Stomach (tissue), 9 donors: ENCODE results near the gene PTPRJ. TPM values are rescaled to one million over a fixed set of nuclear protein-coding genes. Genes with fewer than 3 reads are reported as not detected.

Experiments used
- DNase-seq, 2 donors: peaks; one replicate each; pipeline versions ENCODE4 v3.0.0 to v3.0.0-alpha.2; 2013 to 2019
- H3K27ac ChIP-seq, 5 donors: fragments of 200-600 bp in 4 of 5; sonication (generic) in 4 of 5; one replicate each; pipeline ENCODE4 v1.5.1; 2013 to 2019; ENCODE audit warnings: mild to moderate bottlenecking in 1 of 5, moderate library complexity in 1 of 5
- H3K27me3 ChIP-seq, 3 donors: fragments of 200-600 bp; sonication (generic); one replicate each; pipeline ENCODE4 v1.5.1; 2017 to 2019; ENCODE audit warnings: mixed run types in 1 of 3
- H3K36me3 ChIP-seq, 4 donors: fragments of 200-600 bp; sonication (generic); 1 replicate in 3 of 4; 2 replicates in 1 of 4; pipeline ENCODE4 v1.5.1; 2016 to 2019
- H3K4me1 ChIP-seq, 4 donors: fragments of 200-600 bp; sonication (generic); one replicate each; pipeline ENCODE4 v1.5.1; 2016 to 2019
- H3K4me3 ChIP-seq, 4 donors: fragments of 200-600 bp; sonication (generic) in 3 of 4; one replicate each; pipeline ENCODE4 v1.5.1; 2016 to 2019; ENCODE audit warnings: mild to moderate bottlenecking in 1 of 4
- H3K9me3 ChIP-seq, 4 donors: fragments of 200-600 bp; sonication (generic); one replicate each; pipeline ENCODE4 v1.5.1; 2016 to 2019
- EP300 ChIP-seq: sonication (generic); formaldehyde crosslinking; IDR thresholded peaks from one replicate; pipeline ENCODE4 v1.6.1; 2017; ENCODE audit warnings: antibody characterized with exemption
- POLR2A ChIP-seq, 4 donors: fragments of 450-650 bp; IDR thresholded peaks; one replicate each; pipeline ENCODE4 v1.6.1; 2016; ENCODE audit warnings: antibody characterized with exemption in 4 of 4, control low read depth in 2 of 4, mild to moderate bottlenecking in 1 of 4, moderate library complexity in 1 of 4
- POLR2AphosphoS5 ChIP-seq, 3 donors: sonication (generic); formaldehyde crosslinking; IDR thresholded peaks; one replicate each; pipeline ENCODE4 v1.6.1; 2016; ENCODE audit warnings: antibody characterized with exemption in 3 of 3
- WGBS, 5 donors: extraction: QIAGEN DNeasy Blood & Tissue Kit in 3 of 5; methylation state at CpG; one replicate each; pipeline versions ENCODE4 v1.1.5 to v1.1.7; 2013 to 2018; 5-methylcytosine and 5-hydroxymethylcytosine counted together
- intact Hi-C: fragments of 100-400 bp; cut with DNase I; formaldehyde crosslinking; loops from one replicate; pipeline ENCODE4 v1.15.1; 2023; ENCODE audit warnings: low total_unique reads
- polyA plus RNA-seq, 3 donors: library from polyadenylated mRNA; stranded (reverse); fragments of 200-250 nt; gene quantifications; one replicate each; pipeline ENCODE4 v1.2.3, GENCODE V29; 2013
- total RNA-seq, 5 donors: library from RNA; depleted of rRNA; stranded (reverse); fragments of >200 nt; gene quantifications; one replicate each; pipeline versions ENCODE4 v1.1.0 to v1.2.3, GENCODE V29; 2014 to 2016
- TF ChIP-seq, protein P1 (sequence below), 7 experiments: fragments of 450-650 bp in 4 of 7; fragments of 200-600 bp in 3 of 7; sonication (generic) in 3 of 7; IDR thresholded peaks; one replicate each; pipeline ENCODE4 v1.5.1; 2016 to 2019; ENCODE audit warnings: antibody characterized with exemption in 7 of 7, control low read depth in 2 of 7, mild to moderate bottlenecking in 1 of 7
- donor health status: healthy with polysubstance abuse.
- donor health status: Bipolar disorder and iron deficiency.
- donor health status: healthy.

The PTPRJ gene
- total and polyA plus RNA-seq, 8 donors: 2.6 to 351 (median 20.7) TPM

DNA sequence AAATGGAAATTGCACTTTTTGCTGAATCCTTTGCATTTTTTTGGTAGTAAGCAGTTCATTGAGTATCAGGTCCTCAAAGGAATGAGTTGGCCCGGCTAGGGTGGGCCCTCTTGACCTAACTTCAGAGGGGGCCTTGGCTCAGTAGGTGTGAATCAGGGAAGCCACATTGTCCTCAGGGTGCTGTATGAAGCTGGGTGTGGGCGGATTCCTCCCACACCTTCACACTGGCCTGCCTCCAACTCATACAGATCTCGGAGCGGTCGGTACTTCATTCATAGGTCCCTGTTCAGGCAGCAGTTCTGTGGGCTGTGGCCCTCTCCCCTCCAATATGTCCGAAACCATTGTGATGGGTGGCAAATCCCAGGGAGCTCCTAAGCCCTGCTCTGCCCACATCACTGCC, 188.9 kb downstream of the PTPRJ start:
- Histone ChIP-seq H3K27ac (peak overlapping the region in 1 of 5 donors; percentile 33), H3K36me3 (peaks cover 9 to 47% (median 43%) of the 10 kb centered on the region in 4 donors), H3K4me3 (no peak overlapping the region), H3K27me3 (no peaks in the 10 kb centered on the region), H3K9me3 (no peaks in the 10 kb centered on the region), H3K4me1 (peaks cover 6 to 30% (median 19%) of the 10 kb centered on the region in 4 donors)
- TF ChIP-seq EP300 (no peak), POLR2A (IDR thresholded peaks at IDR 0.05) (no peak), POLR2AphosphoS5 (IDR thresholded peaks at IDR 0.05) (no peak)
- TF ChIP-seq, protein P1, sequence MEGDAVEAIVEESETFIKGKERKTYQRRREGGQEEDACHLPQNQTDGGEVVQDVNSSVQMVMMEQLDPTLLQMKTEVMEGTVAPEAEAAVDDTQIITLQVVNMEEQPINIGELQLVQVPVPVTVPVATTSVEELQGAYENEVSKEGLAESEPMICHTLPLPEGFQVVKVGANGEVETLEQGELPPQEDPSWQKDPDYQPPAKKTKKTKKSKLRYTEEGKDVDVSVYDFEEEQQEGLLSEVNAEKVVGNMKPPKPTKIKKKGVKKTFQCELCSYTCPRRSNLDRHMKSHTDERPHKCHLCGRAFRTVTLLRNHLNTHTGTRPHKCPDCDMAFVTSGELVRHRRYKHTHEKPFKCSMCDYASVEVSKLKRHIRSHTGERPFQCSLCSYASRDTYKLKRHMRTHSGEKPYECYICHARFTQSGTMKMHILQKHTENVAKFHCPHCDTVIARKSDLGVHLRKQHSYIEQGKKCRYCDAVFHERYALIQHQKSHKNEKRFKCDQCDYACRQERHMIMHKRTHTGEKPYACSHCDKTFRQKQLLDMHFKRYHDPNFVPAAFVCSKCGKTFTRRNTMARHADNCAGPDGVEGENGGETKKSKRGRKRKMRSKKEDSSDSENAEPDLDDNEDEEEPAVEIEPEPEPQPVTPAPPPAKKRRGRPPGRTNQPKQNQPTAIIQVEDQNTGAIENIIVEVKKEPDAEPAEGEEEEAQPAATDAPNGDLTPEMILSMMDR (IDR thresholded peaks at IDR 0.05): no peak
- intact Hi-C loops: no loop called here
- WGBS, 5 donors: 66 to 79% (median 75%) methylated on average over 6 of the region's 6 CpGs
- DNase-seq: peak in 1 of 2 donors; percentile 14

DNA sequence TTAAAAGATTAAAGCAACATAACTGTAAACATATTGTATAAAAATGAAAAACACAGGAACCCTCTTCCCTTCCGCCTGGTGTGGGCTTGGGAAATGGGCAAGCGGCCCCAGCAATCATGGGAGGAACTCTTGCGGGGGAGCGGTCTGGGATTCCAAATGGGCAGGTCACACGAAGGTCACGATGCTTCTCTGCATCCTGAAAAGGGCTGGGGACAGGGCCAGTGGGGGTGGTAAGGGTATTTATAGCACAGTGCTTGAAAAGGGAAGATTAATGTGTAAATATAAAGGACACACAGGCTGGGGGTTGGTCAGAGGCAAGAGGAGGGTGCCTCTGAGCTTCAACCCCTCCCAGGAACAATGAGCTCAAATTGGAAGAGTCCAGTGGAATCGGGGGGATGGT, 189.4 kb downstream of the PTPRJ start:
- peaks cover 8 to 43% (median 38%) of the 10 kb centered on the region in 4 donors for H3K36me3 ChIP-seq
- H3K4me3 ChIP-seq: no peak overlapping the region
- H3K9me3 ChIP-seq: no peaks in the 10 kb centered on the region
- H3K27ac ChIP-seq: peak overlapping the region in 1 of 5 donors; percentile 33
- H3K27me3 ChIP-seq: no peaks in the 10 kb centered on the region
- intact Hi-C loops: no loop called here
- peak in 1 of 2 donors; percentile 67 for DNase-seq
- peaks cover 6 to 30% (median 19%) of the 10 kb centered on the region in 4 donors for H3K4me1 ChIP-seq
- TF ChIP-seq EP300: no peak
- 70 to 81% (median 74%) methylated on average over 7 of the region's 7 CpGs for WGBS, 5 donors

DNA sequence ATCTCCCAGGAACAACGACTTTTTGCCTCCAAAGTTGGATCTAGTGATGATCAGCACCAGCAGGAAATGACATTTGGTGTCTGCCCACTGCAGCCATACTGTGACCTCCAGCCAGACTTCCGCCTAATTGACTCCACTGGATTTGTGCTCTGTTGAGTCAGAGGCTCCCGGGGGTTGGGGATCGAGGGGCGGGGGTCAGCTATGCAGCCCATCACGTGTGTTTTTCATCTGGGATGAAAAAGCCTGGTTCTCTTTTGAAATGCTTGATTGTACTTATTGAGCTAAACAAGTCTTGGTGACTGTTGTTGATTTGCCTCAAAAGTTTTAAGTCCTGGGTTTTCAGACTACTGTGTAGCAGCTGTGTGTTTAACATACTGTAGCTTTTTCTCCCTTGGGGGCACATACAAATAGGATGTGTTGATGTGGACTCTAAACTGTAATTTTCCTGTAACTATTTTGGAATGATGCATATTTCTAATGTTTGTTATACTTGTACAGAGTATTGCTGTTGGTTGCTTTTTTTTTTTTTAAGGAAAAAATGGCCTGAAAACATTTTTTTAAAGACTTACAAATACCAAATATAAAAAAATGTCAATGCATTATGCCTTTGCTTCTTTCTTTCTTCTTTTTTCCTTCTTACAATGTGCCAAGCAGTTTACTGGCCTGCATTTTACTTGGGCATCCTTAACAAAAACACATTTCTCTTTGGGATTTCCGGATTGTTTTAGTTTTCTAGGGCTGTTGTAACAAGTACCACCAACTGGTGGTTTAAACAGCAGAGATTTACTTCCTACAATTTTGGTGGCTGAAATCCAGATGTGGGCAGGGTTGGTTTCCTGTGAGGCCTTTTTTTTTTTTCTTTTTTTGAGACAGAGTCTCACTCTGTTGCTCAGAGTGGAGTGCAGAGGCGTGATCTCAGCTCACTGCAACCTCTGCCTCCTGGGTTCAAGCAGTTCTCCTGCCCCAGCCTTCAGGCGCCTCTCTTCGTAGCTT, 190.2 kb downstream of the PTPRJ start:
- no peaks in the 10 kb centered on the region for H3K27me3 ChIP-seq
- peak in 1 of 2 donors; percentile 60 for DNase-seq
- TF ChIP-seq POLR2A (IDR thresholded peaks at IDR 0.05) (no peak), EP300 (no peak), POLR2AphosphoS5 (IDR thresholded peaks at IDR 0.05) (no peak)
- TF ChIP-seq, protein P1 (IDR thresholded peaks at IDR 0.05): no peak
- no peak overlapping the region for H3K4me3 ChIP-seq
- peaks cover 8 to 34% (median 31%) of the 10 kb centered on the region in 4 donors for H3K36me3 ChIP-seq
- WGBS, 5 donors: 68 to 84% (median 75%) methylated on average over 10 of the region's 10 CpGs
- no peaks in the 10 kb centered on the region for H3K9me3 ChIP-seq
- intact Hi-C loops: no loop called here
- H3K4me1 ChIP-seq: peaks cover 6 to 30% (median 19%) of the 10 kb centered on the region in 4 donors
- H3K27ac ChIP-seq: peak overlapping the region in 2 of 5 donors; percentile 2 to 17

DNA sequence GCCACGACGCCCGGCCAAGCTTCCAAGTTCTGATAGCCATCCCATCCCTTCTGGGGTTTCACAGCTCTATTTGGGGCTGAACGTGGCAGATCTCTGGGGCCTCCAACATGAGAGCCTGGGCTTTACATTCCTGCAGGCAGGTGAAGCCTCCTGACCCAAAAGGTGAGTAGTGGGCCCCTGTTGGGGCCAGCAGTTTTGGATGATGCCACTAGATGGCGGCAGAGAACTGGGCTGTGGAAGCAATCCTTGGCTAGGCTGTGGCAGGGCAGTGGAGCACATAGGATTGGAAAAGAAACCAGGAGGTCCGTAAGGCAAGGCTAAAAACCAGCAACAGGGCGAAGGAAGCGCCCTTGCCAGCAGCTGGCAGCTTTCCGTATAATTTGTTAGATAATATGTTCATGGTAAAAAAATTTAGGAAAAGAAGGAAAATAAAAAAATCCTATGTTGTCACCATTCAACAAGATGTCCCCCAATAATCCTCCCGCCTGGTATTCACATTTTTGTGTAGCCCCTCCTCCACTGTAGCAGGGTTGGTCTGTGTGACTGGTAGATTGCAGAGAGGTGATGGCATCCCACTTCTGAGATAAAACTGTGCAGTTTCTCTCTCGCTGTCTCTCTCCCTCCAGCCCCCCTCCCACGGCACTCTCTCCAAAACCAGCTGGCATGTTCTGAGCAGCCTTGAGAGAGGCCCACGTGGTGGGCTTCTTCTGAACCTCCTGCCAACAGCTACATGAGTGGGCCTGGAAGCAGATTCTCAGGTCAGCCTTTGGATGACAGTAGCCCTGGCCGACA, 192.7 kb downstream of the PTPRJ start:
- H3K4me3 ChIP-seq: no peak overlapping the region
- peaks cover 6 to 30% (median 19%) of the 10 kb centered on the region in 4 donors for H3K4me1 ChIP-seq
- intact Hi-C loops: no loop called here
- no peaks in the 10 kb centered on the region for H3K9me3 ChIP-seq
- DNase-seq: peak; percentile 62 to 79
- H3K27me3 ChIP-seq: no peaks in the 10 kb centered on the region
- TF ChIP-seq, protein P1 (IDR thresholded peaks at IDR 0.05): peak in 5 of 7 experiments; percentile 46 to 84 (median 78)
- TF ChIP-seq EP300 (no peak), POLR2AphosphoS5 (IDR thresholded peaks at IDR 0.05) (no peak)
- peaks cover 0 to 10% (median 7%) of the 10 kb centered on the region in 4 donors for H3K36me3 ChIP-seq
- H3K27ac ChIP-seq: no peak overlapping the region
- WGBS, 5 donors: 45 to 57% (median 52%) methylated on average over 14 of the region's 14 CpGs
